WERI-Rb-1 (cell line): ENCODE results near the gene ITPR3.

Experiments
- DNase-seq: peaks from one replicate; pipeline ENCODE4 v3.0.0-alpha.2; 2020
- H3K27ac ChIP-seq: fragments of 250-450 bp; sonication (Bioruptor Pico); 2 replicates; pipeline ENCODE4 v1.5.1; 2020; ENCODE audit warnings: mild to moderate bottlenecking, moderate library complexity
- H3K27me3 ChIP-seq: fragments of 250-450 bp; sonication (Bioruptor Pico); 2 replicates; pipeline ENCODE4 v1.5.1; 2021; ENCODE audit warnings: mild to moderate bottlenecking, low read depth, moderate library complexity; ENCODE audit not compliant: insufficient read depth, severe bottlenecking
- H3K36me3 ChIP-seq: fragments of 250-450 bp; sonication (Bioruptor Pico); 2 replicates; pipeline ENCODE4 v1.5.1; 2020; ENCODE audit warnings: mild to moderate bottlenecking, moderate library complexity
- H3K4me3 ChIP-seq: 2 replicates; pipeline ENCODE4 v1.5.1; 2011; ENCODE audit warnings: low read depth, mild to moderate bottlenecking, control low read depth, low read length
- H3K9me3 ChIP-seq: fragments of 250-450 bp; sonication (Bioruptor Pico); 2 replicates; pipeline ENCODE4 v1.5.1; 2021; ENCODE audit warnings: mild to moderate bottlenecking, moderate library complexity; ENCODE audit not compliant: severe bottlenecking
- TF ChIP-seq, protein P1 (sequence below): IDR thresholded peaks from 2 replicates; pipeline ENCODE4 v1.5.1; 2011; ENCODE audit warnings: low read depth, mild to moderate bottlenecking, control low read depth, inconsistent platforms, low read length

ITPR3 gene

GRCh38 chr6:33663727-33664449 lies 42.8 kb downstream of the ITPR3 start:
- Histone ChIP-seq H3K36me3 (peaks cover 71% of the 10 kb centered on the region), H3K27ac (no peak overlapping the region), H3K9me3 (no peaks in the 10 kb centered on the region), H3K27me3 (no peaks in the 10 kb centered on the region), H3K4me3 (no peak overlapping the region)
- TF ChIP-seq, protein P1, sequence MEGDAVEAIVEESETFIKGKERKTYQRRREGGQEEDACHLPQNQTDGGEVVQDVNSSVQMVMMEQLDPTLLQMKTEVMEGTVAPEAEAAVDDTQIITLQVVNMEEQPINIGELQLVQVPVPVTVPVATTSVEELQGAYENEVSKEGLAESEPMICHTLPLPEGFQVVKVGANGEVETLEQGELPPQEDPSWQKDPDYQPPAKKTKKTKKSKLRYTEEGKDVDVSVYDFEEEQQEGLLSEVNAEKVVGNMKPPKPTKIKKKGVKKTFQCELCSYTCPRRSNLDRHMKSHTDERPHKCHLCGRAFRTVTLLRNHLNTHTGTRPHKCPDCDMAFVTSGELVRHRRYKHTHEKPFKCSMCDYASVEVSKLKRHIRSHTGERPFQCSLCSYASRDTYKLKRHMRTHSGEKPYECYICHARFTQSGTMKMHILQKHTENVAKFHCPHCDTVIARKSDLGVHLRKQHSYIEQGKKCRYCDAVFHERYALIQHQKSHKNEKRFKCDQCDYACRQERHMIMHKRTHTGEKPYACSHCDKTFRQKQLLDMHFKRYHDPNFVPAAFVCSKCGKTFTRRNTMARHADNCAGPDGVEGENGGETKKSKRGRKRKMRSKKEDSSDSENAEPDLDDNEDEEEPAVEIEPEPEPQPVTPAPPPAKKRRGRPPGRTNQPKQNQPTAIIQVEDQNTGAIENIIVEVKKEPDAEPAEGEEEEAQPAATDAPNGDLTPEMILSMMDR = no peak
- no peak for DNase-seq

DNA sequence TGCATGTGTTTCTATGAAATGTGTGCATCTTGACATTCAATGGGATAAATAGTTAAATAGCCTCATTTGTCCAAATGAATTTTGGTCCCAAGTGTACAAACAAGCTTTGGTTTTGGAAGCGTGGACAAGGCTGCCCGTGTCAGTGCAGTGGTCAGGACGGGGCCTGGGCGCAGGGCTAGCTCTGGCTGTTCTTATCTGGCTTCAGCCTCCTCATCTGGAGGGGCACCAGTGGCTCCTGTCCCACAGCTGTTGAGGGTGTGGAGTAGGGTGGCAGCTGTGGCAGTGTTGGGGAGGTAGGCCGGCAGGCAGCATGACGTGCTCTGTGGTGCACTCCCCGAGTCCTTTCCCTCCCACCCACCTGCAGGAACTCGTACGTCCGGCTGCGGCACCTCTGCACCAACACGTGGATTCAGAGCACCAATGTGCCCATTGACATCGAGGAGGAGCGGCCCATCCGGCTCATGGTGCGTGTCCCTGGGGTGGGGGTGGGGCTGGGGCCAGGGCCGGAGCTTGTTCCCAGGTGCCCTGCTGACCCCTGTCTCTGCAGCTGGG lies 43.5 kb downstream of the ITPR3 start:
- DNase-seq = no peak
- no peaks in the 10 kb centered on the region for H3K9me3 ChIP-seq
- no peaks in the 10 kb centered on the region for H3K27me3 ChIP-seq
- peaks cover 76% of the 10 kb centered on the region for H3K36me3 ChIP-seq
- TF ChIP-seq, protein P1 = no peak
- H3K4me3 ChIP-seq = no peak overlapping the region
- no peak overlapping the region for H3K27ac ChIP-seq

DNA sequence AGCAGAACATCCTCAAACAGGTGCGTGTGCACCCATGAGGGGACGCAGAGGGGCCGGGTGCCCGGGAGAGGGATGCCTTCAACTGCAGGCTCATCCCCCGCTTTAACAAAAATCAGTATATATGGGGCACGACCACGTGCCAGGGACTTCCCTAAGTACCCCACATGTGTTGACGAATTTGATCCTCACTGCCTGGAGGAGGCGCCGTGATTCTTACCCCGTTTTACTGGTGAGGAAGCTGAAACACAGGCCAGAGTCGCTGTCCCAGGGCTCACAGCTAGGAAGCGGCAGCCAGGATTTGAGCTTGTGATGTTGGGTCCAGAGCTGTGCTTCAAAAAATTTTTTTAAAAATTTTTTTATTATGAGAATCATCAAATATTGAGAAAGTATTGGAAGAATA lies 44.8 kb downstream of the ITPR3 start:
- TF ChIP-seq, protein P1 = peak; percentile 29; the same call in 1 of the 2 replicates
- Histone ChIP-seq H3K27me3 (no peaks in the 10 kb centered on the region), H3K4me3 (no peak overlapping the region), H3K27ac (no peak overlapping the region), H3K9me3 (no peaks in the 10 kb centered on the region), H3K36me3 (peaks cover 86% of the 10 kb centered on the region)
- peak; percentile 56 for DNase-seq

- no peaks in the 10 kb centered on the region for H3K27me3 ChIP-seq
- H3K27ac ChIP-seq = no peak overlapping the region
- H3K4me3 ChIP-seq = no peak overlapping the region
- peaks cover 90% of the 10 kb centered on the region for H3K36me3 ChIP-seq
- H3K9me3 ChIP-seq = no peaks in the 10 kb centered on the region
- TF ChIP-seq, protein P1 = no peak
- DNase-seq = no peak
These were observed 46.0 kb downstream of the ITPR3 start for GRCh38 chr6:33667072-33667471.

GRCh38 chr6:33667776-33668175 lies 46.7 kb downstream of the ITPR3 start:
- no peak overlapping the region for H3K4me3 ChIP-seq
- H3K9me3 ChIP-seq = no peaks in the 10 kb centered on the region
- DNase-seq = no peak
- H3K27ac ChIP-seq = no peak overlapping the region
- TF ChIP-seq, protein P1 = no peak
- peaks cover 90% of the 10 kb centered on the region for H3K36me3 ChIP-seq
- no peaks in the 10 kb centered on the region for H3K27me3 ChIP-seq
